Cardiac muscle cell (in vitro differentiated cells and primary cell): ENCODE measurements around the gene PIWIL1. TPM values are rescaled to one million over a fixed set of nuclear protein-coding genes. Genes with fewer than 3 reads are reported as not detected.

Experiments
- DNase-seq, 2 donors: peaks; one replicate each; pipeline versions ENCODE4 v3.0.0 to v3.0.0-alpha.2; 2010 to 2017; ENCODE audit warnings: low read depth in 1 of 2, low spot score in 1 of 2
- H3K27ac ChIP-seq: fragments of 200-600 bp; sonication (generic); 2 replicates; pipeline ENCODE4 v1.5.1; 2016
- H3K27me3 ChIP-seq: fragments of 200-600 bp; sonication (generic); 2 replicates; pipeline ENCODE4 v1.6.0; 2016; ENCODE audit warnings: control low read depth
- H3K36me3 ChIP-seq: fragments of 200-600 bp; sonication (generic); 2 replicates; pipeline ENCODE4 v1.5.1; 2016; ENCODE audit warnings: control low read depth
- H3K4me1 ChIP-seq: fragments of 200-600 bp; sonication (generic); 2 replicates; pipeline ENCODE4 v1.8.1; 2017; ENCODE audit warnings: low read depth, mild to moderate bottlenecking, mixed run types
- H3K4me3 ChIP-seq: fragments of 200-600 bp; sonication (generic); 2 replicates; pipeline ENCODE4 v1.5.1; 2016; ENCODE audit warnings: mild to moderate bottlenecking
- H3K9me3 ChIP-seq: fragments of 200-600 bp; sonication (generic); 2 replicates; pipeline ENCODE4 v1.5.1; 2017; ENCODE audit warnings: low read depth, mild to moderate bottlenecking, control low read depth
- CTCF ChIP-seq: IDR thresholded peaks from 2 replicates; pipeline ENCODE4 v1.5.1; 2012; ENCODE audit warnings: low read depth, mild to moderate bottlenecking, low read length
- polyA plus RNA-seq: library from polyadenylated mRNA; unstranded; fragments of >200 nt; fragmentation: Nextera tagmentation; extraction: Ambion mirVana; gene quantifications from 2 replicates; pipeline ENCODE4 v1.2.1, GENCODE V29; 2016
- total RNA-seq: library from RNA; depleted of rRNA; stranded (reverse); fragments of >200 nt; gene quantifications from 2 replicates; pipeline ENCODE4 v1.2.3, GENCODE V29; 2016

Gene PIWIL1
- total and polyA plus RNA-seq, 2 experiments from 2014 or later = not detected

- no peaks in the 10 kb centered on the region for H3K9me3 ChIP-seq
- no peak overlapping the region for H3K4me3 ChIP-seq
- no peak for TF ChIP-seq CTCF
- H3K27me3 ChIP-seq = no peaks in the 10 kb centered on the region
- DNase-seq = no peak
- H3K36me3 ChIP-seq = no peaks in the 10 kb centered on the region
- H3K4me1 ChIP-seq = peaks cover 4% of the 10 kb centered on the region
- H3K27ac ChIP-seq = no peak overlapping the region
These were observed 26.9 kb downstream of the PIWIL1 start for GRCh38 chr12:130364578-130364977.

GRCh38 chr12:130366159-130366558 lies 28.5 kb downstream of the PIWIL1 start:
- H3K9me3 ChIP-seq = no peaks in the 10 kb centered on the region
- H3K4me1 ChIP-seq = peaks cover 4% of the 10 kb centered on the region
- no peaks in the 10 kb centered on the region for H3K27me3 ChIP-seq
- DNase-seq = peak in 1 of 2 donors; percentile 42
- no peak overlapping the region for H3K27ac ChIP-seq
- no peaks in the 10 kb centered on the region for H3K36me3 ChIP-seq
- H3K4me3 ChIP-seq = no peak overlapping the region
- no peak for TF ChIP-seq CTCF

GRCh38 chr12:130367003-130367402 lies 29.3 kb downstream of the PIWIL1 start:
- Histone ChIP-seq H3K27ac (no peak overlapping the region), H3K4me3 (no peak overlapping the region), H3K9me3 (no peaks in the 10 kb centered on the region), H3K27me3 (no peaks in the 10 kb centered on the region), H3K4me1 (peaks cover 4% of the 10 kb centered on the region), H3K36me3 (no peaks in the 10 kb centered on the region)
- TF ChIP-seq CTCF = no peak
- no peak for DNase-seq

- no peaks in the 10 kb centered on the region for H3K27me3 ChIP-seq
- no peak overlapping the region for H3K4me3 ChIP-seq
- H3K36me3 ChIP-seq = no peaks in the 10 kb centered on the region
- no peak for TF ChIP-seq CTCF
- no peak overlapping the region for H3K27ac ChIP-seq
- no peaks in the 10 kb centered on the region for H3K9me3 ChIP-seq
- peaks cover 4% of the 10 kb centered on the region for H3K4me1 ChIP-seq
- no peak for DNase-seq
These were observed 29.8 kb downstream of the PIWIL1 start for GRCh38 chr12:130367523-130367922.

GRCh38 chr12:130369816-130370215 lies 32.1 kb downstream of the PIWIL1 start:
- Histone ChIP-seq H3K4me3 (no peak overlapping the region), H3K27me3 (peaks cover 6% of the 10 kb centered on the region), H3K36me3 (no peaks in the 10 kb centered on the region), H3K4me1 (peaks cover 4% of the 10 kb centered on the region), H3K27ac (no peak overlapping the region), H3K9me3 (no peaks in the 10 kb centered on the region)
- no peak for TF ChIP-seq CTCF
- no peak for DNase-seq

GRCh38 chr12:130371296-130371695 lies 33.6 kb downstream of the PIWIL1 start:
- no peak overlapping the region for H3K4me3 ChIP-seq
- H3K27ac ChIP-seq = no peak overlapping the region
- DNase-seq = no peak
- no peak for TF ChIP-seq CTCF
- no peaks in the 10 kb centered on the region for H3K36me3 ChIP-seq
- no peaks in the 10 kb centered on the region for H3K9me3 ChIP-seq
- no peaks in the 10 kb centered on the region for H3K4me1 ChIP-seq
- peaks cover 6% of the 10 kb centered on the region for H3K27me3 ChIP-seq
